Caco-2 (cell line): ENCODE data around the gene RSPH9. TPM values are rescaled to one million over a fixed set of nuclear protein-coding genes. Genes with fewer than 3 reads are reported as not detected.
A peak's percentile ranks its signal among the peaks of the same experiment; 100 is the strongest.

ENCODE experiments used
- BruUV-seq: library from RNA; stranded (reverse); fragments of 400-500 nt; replicated peaks from 2 replicates; lab custom pipeline; 2021; lab: Mats Ljungman, UMichigan
- CTCF ChIA-PET: fragments of 300-600 bp; sonication (Branson Sonifier 250); formaldehyde crosslinking; loops from one replicate; lab custom pipeline; 2022; ENCODE audit warnings: antibody characterized with exemption; lab: Charles Lee
- POLR2A ChIA-PET: fragments of 300-600 bp; sonication (Branson Sonifier 250); formaldehyde crosslinking; loops from one replicate; lab custom pipeline; 2022; ENCODE audit warnings: antibody characterized with exemption; lab: Charles Lee
- DNase-seq, 2 experiments: peaks; one replicate each; pipeline versions ENCODE4 v3.0.0 to v3.0.0-alpha.2; 2020 to 2022
- H3K27me3 ChIP-seq: replicated peaks from 2 replicates; pipeline ENCODE4 v1.6.0; 2011; ENCODE audit warnings: low read length; ENCODE audit not compliant: control insufficient read depth, insufficient read depth
- H3K36me3 ChIP-seq: 2 replicates; pipeline ENCODE4 v1.5.1; 2011; ENCODE audit warnings: low read length; ENCODE audit not compliant: control insufficient read depth, insufficient read depth
- H3K4me1 ChIP-seq: fragments of 250-450 bp; sonication (Bioruptor Pico); 2 replicates; pipeline ENCODE4 v1.5.1; 2020; ENCODE audit warnings: mild to moderate bottlenecking
- H3K4me3 ChIP-seq: 2 replicates; pipeline ENCODE4 v1.5.1; 2011; ENCODE audit warnings: low read depth, mild to moderate bottlenecking, control low read depth, low read length
- H3K9me3 ChIP-seq: fragments of 250-450 bp; sonication (Bioruptor Pico); 2 replicates; pipeline ENCODE4 v1.5.1; 2020; ENCODE audit warnings: mild to moderate bottlenecking, moderate library complexity
- H3K27ac Mint-ChIP-seq: one replicate; pipeline ENCODE4 v1.8.0; 2022; ENCODE audit warnings: mixed read lengths; ENCODE audit not compliant: unreplicated experiment
- H3K27me3 Mint-ChIP-seq: one replicate; pipeline ENCODE4 v1.8.0; 2022; ENCODE audit warnings: mixed read lengths; ENCODE audit not compliant: insufficient read depth, unreplicated experiment
- H3K36me3 Mint-ChIP-seq: one replicate; pipeline ENCODE4 v1.8.0; 2022; ENCODE audit warnings: mild to moderate bottlenecking, mixed read lengths; ENCODE audit not compliant: insufficient read depth, unreplicated experiment
- H3K4me1 Mint-ChIP-seq: one replicate; pipeline ENCODE4 v1.8.0; 2022; ENCODE audit warnings: low read depth, mixed read lengths; ENCODE audit not compliant: unreplicated experiment
- H3K4me3 Mint-ChIP-seq: one replicate; pipeline ENCODE4 v1.8.0; 2022; ENCODE audit warnings: mild to moderate bottlenecking, moderate library complexity, mixed read lengths; ENCODE audit not compliant: unreplicated experiment
- H3K9me3 Mint-ChIP-seq: one replicate; pipeline ENCODE4 v1.8.0; 2022; ENCODE audit warnings: mixed read lengths; ENCODE audit not compliant: unreplicated experiment
- CTCF ChIP-seq, 2 experiments: fragments of 200-600 bp in 1 of 2; IDR thresholded peaks; 1 replicate in 1 of 2; 2 replicates in 1 of 2; pipeline versions ENCODE4 v1.5.1 to v1.8.0; 2011 to 2022; ENCODE audit warnings: antibody characterized with exemption in 1 of 2, control low read depth in 1 of 2, inconsistent platforms in 1 of 2, low read depth in 1 of 2, low read length in 1 of 2, mild to moderate bottlenecking in 1 of 2, moderate library complexity in 1 of 2; ENCODE audit not compliant: insufficient read depth in 1 of 2, severe bottlenecking in 1 of 2, unreplicated experiment in 1 of 2
- intact Hi-C: fragments of 100-400 bp; cut with micrococcal nuclease; formaldehyde crosslinking; loops from one replicate; pipeline ENCODE4 v1.10.0; 2022; ENCODE audit not compliant: unreplicated experiment
- total RNA-seq: library from RNA; stranded (reverse); gene quantifications from 2 replicates; pipeline ENCODE4 v1.2.3, GENCODE V29; 2022

Gene RSPH9
- total RNA-seq, 1 experiment from 2014 or later, result not detected

- peaks cover 30% of the 10 kb centered on the region for H3K4me1 ChIP-seq
- no peak for TF ChIP-seq CTCF (IDR thresholded peaks at IDR 0.05; ENCODE audit: insufficient read depth in 1 of 2, low read depth in 1 of 2, low read length in 1 of 2, severe bottlenecking in 1 of 2, unreplicated experiment in 1 of 2)
- H3K4me3 ChIP-seq, result no peak overlapping the region
- POLR2A ChIA-PET, result interaction anchor here (0.6 kb wide), 1 partner anchor 46 kb away, joined by 3 read pairs; no protein-coding TSS in a partner anchor
- no peaks in the 10 kb centered on the region for H3K9me3 Mint-ChIP-seq
- no peaks in the 10 kb centered on the region for H3K27me3 Mint-ChIP-seq
- CTCF ChIA-PET, result no interaction called here
- no peaks in the 10 kb centered on the region for H3K9me3 ChIP-seq
- H3K36me3 ChIP-seq, result peaks cover 3% of the 10 kb centered on the region; the same call in 1 of the 2 replicates
- no peak for DNase-seq
- H3K4me3 Mint-ChIP-seq, result no peak overlapping the region
- intact Hi-C loops, result no loop called here
- peaks cover 24% of the 10 kb centered on the region for H3K36me3 Mint-ChIP-seq
- H3K27me3 ChIP-seq, result no peaks in the 10 kb centered on the region
- H3K4me1 Mint-ChIP-seq, result peaks cover 36% of the 10 kb centered on the region
- H3K27ac Mint-ChIP-seq, result peak overlapping the region; percentile 23
- no TSS peak for BruUV-seq
These were observed 36.5 kb downstream of the RSPH9 start for GRCh38 chr6:43681303-43681702.

- Histone ChIP-seq H3K4me3 (no peak overlapping the region), H3K36me3 (no peaks in the 10 kb centered on the region), H3K27me3 (no peaks in the 10 kb centered on the region), H3K9me3 (no peaks in the 10 kb centered on the region), H3K4me1 (peaks cover 34% of the 10 kb centered on the region)
- H3K27me3 Mint-ChIP-seq, result no peaks in the 10 kb centered on the region
- H3K4me1 Mint-ChIP-seq, result peaks cover 42% of the 10 kb centered on the region
- no peak for DNase-seq
- H3K9me3 Mint-ChIP-seq, result no peaks in the 10 kb centered on the region
- ChIA-PET CTCF (no interaction called here), POLR2A (no interaction called here)
- no peak overlapping the region for H3K27ac Mint-ChIP-seq
- H3K4me3 Mint-ChIP-seq, result no peak overlapping the region
- TF ChIP-seq CTCF (IDR thresholded peaks at IDR 0.05; ENCODE audit: insufficient read depth in 1 of 2, low read depth in 1 of 2, low read length in 1 of 2, severe bottlenecking in 1 of 2, unreplicated experiment in 1 of 2), result no peak
- peaks cover 24% of the 10 kb centered on the region for H3K36me3 Mint-ChIP-seq
- intact Hi-C loops, result no loop called here
- no TSS peak for BruUV-seq
These were observed 38.0 kb downstream of the RSPH9 start for GRCh38 chr6:43682724-43683429.

- no peak for TF ChIP-seq CTCF (IDR thresholded peaks at IDR 0.05; ENCODE audit: insufficient read depth in 1 of 2, low read depth in 1 of 2, low read length in 1 of 2, severe bottlenecking in 1 of 2, unreplicated experiment in 1 of 2)
- H3K27ac Mint-ChIP-seq, result no peak overlapping the region
- H3K4me3 Mint-ChIP-seq, result no peak overlapping the region
- POLR2A ChIA-PET, result no interaction called here
- H3K4me3 ChIP-seq, result no peak overlapping the region
- CTCF ChIA-PET, result no interaction called here
- peaks cover 48% of the 10 kb centered on the region for H3K4me1 Mint-ChIP-seq
- no peaks in the 10 kb centered on the region for H3K27me3 ChIP-seq
- H3K9me3 ChIP-seq, result no peaks in the 10 kb centered on the region
- no peak for DNase-seq
- peaks cover 34% of the 10 kb centered on the region for H3K4me1 ChIP-seq
- no peaks in the 10 kb centered on the region for H3K27me3 Mint-ChIP-seq
- no TSS peak for BruUV-seq
- H3K36me3 ChIP-seq, result no peaks in the 10 kb centered on the region
- H3K36me3 Mint-ChIP-seq, result peaks cover 22% of the 10 kb centered on the region
- intact Hi-C loops, result no loop called here
- H3K9me3 Mint-ChIP-seq, result no peaks in the 10 kb centered on the region
These were observed 39.0 kb downstream of the RSPH9 start for GRCh38 chr6:43683708-43684455.
